GM19452 (cell line): ENCODE results near the gene SHANK1.

Source experiments
- ATAC-seq: cut with Tn5 transposase; IDR thresholded peaks from one replicate; pipeline ENCODE4 v1.9.1; 2021; ENCODE audit not compliant: unreplicated experiment

SHANK1 gene

GRCh38 chr19:50661023-50661422, 58.6 kb downstream of the SHANK1 start:
- ATAC-seq, result no peak

GRCh38 chr19:50660088-50660366, 59.6 kb downstream of the SHANK1 start:
- no peak for ATAC-seq

- ATAC-seq, result no peak
These were observed 60.1 kb downstream of the SHANK1 start for GRCh38 chr19:50659318-50660087.

- ATAC-seq, result no peak
These were observed 60.9 kb downstream of the SHANK1 start for GRCh38 chr19:50658441-50659317.

- ATAC-seq, result no peak
These were observed 61.7 kb downstream of the SHANK1 start for GRCh38 chr19:50657712-50658440.

- ATAC-seq, result no peak
These were observed 62.4 kb downstream of the SHANK1 start for GRCh38 chr19:50657222-50657669.

- no peak for ATAC-seq
These were observed 64.7 kb downstream of the SHANK1 start for GRCh38 chr19:50654882-50655281.

GRCh38 chr19:50652722-50653121, 66.9 kb downstream of the SHANK1 start:
- ATAC-seq, result no peak

GRCh38 chr19:50651174-50651573, 68.4 kb downstream of the SHANK1 start:
- no peak for ATAC-seq

- ATAC-seq, result no peak
These were observed 69.9 kb downstream of the SHANK1 start, which contains the start of gene C19orf81 for GRCh38 chr19:50649433-50650391. TSS of gene C19orf81 (plus strand) at chr19:50649445. CDS start at chr19:50649445, 0 bp downstream.

GRCh38 chr19:50648659-50649058, 70.9 kb downstream of the SHANK1 start:
- ATAC-seq, result no peak

GRCh38 chr19:50647879-50648615, 71.6 kb downstream of the SHANK1 start:
- ATAC-seq, result no peak

GRCh38 chr19:50646074-50646807, 73.4 kb downstream of the SHANK1 start:
- no peak for ATAC-seq

- no peak for ATAC-seq
These were observed 74.5 kb downstream of the SHANK1 start for GRCh38 chr19:50645107-50645506.

GRCh38 chr19:50644315-50644915, 75.2 kb downstream of the SHANK1 start:
- ATAC-seq, result no peak

GRCh38 chr19:50640368-50640767, 79.2 kb downstream of the SHANK1 start:
- no peak for ATAC-seq

- ATAC-seq, result no peak
These were observed 80.2 kb downstream of the SHANK1 start, which contains the start of gene SYT3 for GRCh38 chr19:50639121-50640112. TSS of gene SYT3 (minus strand) at chr19:50639881. CDS start at chr19:50637411, 2,470 bp downstream.
